HepG2 (cell line): Measurements from ENCODE around the gene SNPH. TPM values are rescaled to one million over a fixed set of nuclear protein-coding genes. Genes with fewer than 3 reads are reported as not detected.

Experiments used
- CC2D1A ChIP-seq: sonication (generic); formaldehyde crosslinking; IDR thresholded peaks from 2 replicates; pipeline ENCODE4 v1.8.1; 2023; ENCODE audit warnings: mild to moderate bottlenecking, missing genetic modification reagents
- FOSL1 ChIP-seq: sonication (generic); formaldehyde crosslinking; IDR thresholded peaks from 2 replicates; pipeline ENCODE4 v1.9.0; 2021; ENCODE audit warnings: missing genetic modification reagents, borderline replicate concordance
- FOXC1 ChIP-seq: sonication (generic); formaldehyde crosslinking; IDR thresholded peaks from 2 replicates; pipeline ENCODE4 v1.8.0; 2022; ENCODE audit warnings: mild to moderate bottlenecking, missing genetic modification reagents, borderline replicate concordance
- JARID2 ChIP-seq: sonication (generic); formaldehyde crosslinking; IDR thresholded peaks from 2 replicates; pipeline ENCODE4 v1.8.1; 2023; ENCODE audit warnings: missing genetic modification reagents, inconsistent platforms; ENCODE audit not compliant: insufficient replicate concordance
- MED13 ChIP-seq: sonication (generic); formaldehyde crosslinking; IDR thresholded peaks from 2 replicates; pipeline ENCODE4 v1.5.0; 2020; ENCODE audit warnings: missing genetic modification reagents
- MEIS2 ChIP-seq: sonication (generic); formaldehyde crosslinking; IDR thresholded peaks from 2 replicates; pipeline ENCODE4 v1.9.0; 2021; ENCODE audit warnings: mild to moderate bottlenecking, missing genetic modification reagents
- MZF1 ChIP-seq: sonication (generic); formaldehyde crosslinking; IDR thresholded peaks from 2 replicates; pipeline ENCODE4 v1.8.1; 2023; ENCODE audit warnings: mild to moderate bottlenecking, missing genetic modification reagents, borderline replicate concordance
- NCOA2 ChIP-seq: sonication (generic); formaldehyde crosslinking; IDR thresholded peaks from 2 replicates; pipeline ENCODE4 v1.8.0; 2022; ENCODE audit warnings: inconsistent platforms
- SMAD9 ChIP-seq: sonication (generic); formaldehyde crosslinking; IDR thresholded peaks from 2 replicates; pipeline ENCODE4 v1.5.1; 2020; ENCODE audit warnings: mild to moderate bottlenecking, missing genetic modification reagents
- SOX13 ChIP-seq, 3 experiments: fragments of 450-650 bp in 1 of 3; sonication (generic) in 1 of 3; formaldehyde crosslinking in 1 of 3; IDR thresholded peaks in 2 of 3; conservative IDR thresholded peaks in 1 of 3; 2 replicates each; pipeline versions ENCODE4 v1.5.0 to v1.6.1; 2016 to 2020; ENCODE audit warnings: antibody characterized with exemption in 1 of 3, mild to moderate bottlenecking in 1 of 3, missing compliant biosample characterization in 1 of 3, missing genetic modification reagents in 1 of 3, moderate library complexity in 1 of 3
- SPEN ChIP-seq: sonication (generic); formaldehyde crosslinking; IDR thresholded peaks from 2 replicates; pipeline ENCODE4 v1.5.1; 2020; ENCODE audit warnings: low read depth, mild to moderate bottlenecking, missing genetic modification reagents
- SRSF4 ChIP-seq: fragments of 200-400 bp; formaldehyde crosslinking; IDR thresholded peaks from one replicate; pipeline ENCODE4 v1.6.1; 2018; ENCODE audit warnings: mild to moderate bottlenecking, low read depth, low read length, moderate library complexity; ENCODE audit not compliant: poor library complexity, severe bottlenecking
- XRCC5 ChIP-seq: fragments of 200-400 bp; formaldehyde crosslinking; optimal IDR thresholded peaks from 2 replicates; pipeline ENCODE3; 2017; ENCODE audit warnings: mild to moderate bottlenecking, low read length
- ZFP1 ChIP-seq: IDR thresholded peaks from 2 replicates; pipeline ENCODE4 v1.6.1; 2016
- ZNF121 ChIP-seq: sonication (generic); formaldehyde crosslinking; IDR thresholded peaks from 2 replicates; pipeline ENCODE4 v1.5.0; 2020; ENCODE audit warnings: mild to moderate bottlenecking, missing genetic modification reagents
- ZNF24 ChIP-seq: fragments of 450-650 bp; IDR thresholded peaks from 2 replicates; pipeline ENCODE4 v1.6.1; 2017; ENCODE audit warnings: antibody characterized with exemption, mild to moderate bottlenecking
- ZNF556 ChIP-seq: sonication (generic); formaldehyde crosslinking; IDR thresholded peaks from 2 replicates; pipeline ENCODE4 v1.4.0; 2020; ENCODE audit warnings: mild to moderate bottlenecking, missing genetic modification reagents, borderline replicate concordance
- ZNF598 ChIP-seq: sonication (generic); formaldehyde crosslinking; IDR thresholded peaks from 2 replicates; pipeline ENCODE4 v1.5.1; 2020; ENCODE audit warnings: mild to moderate bottlenecking, missing genetic modification reagents, borderline replicate concordance
- ZNF761 ChIP-seq: sonication (generic); formaldehyde crosslinking; conservative IDR thresholded peaks from 2 replicates; pipeline ENCODE4 v1.4.0; 2020; ENCODE audit warnings: mild to moderate bottlenecking, missing genetic modification reagents
- ZSCAN20 ChIP-seq: sonication (generic); formaldehyde crosslinking; IDR thresholded peaks from 2 replicates; pipeline ENCODE4 v1.4.0; 2020; ENCODE audit warnings: missing genetic modification reagents, mild to moderate bottlenecking, borderline replicate concordance
- polyA plus RNA-seq, 8 experiments: library from polyadenylated mRNA; depleted of rRNA in 3 of 8; stranded (reverse) in 7 of 8; unstranded in 1 of 8; fragments of >200 nt; fragmentation: Illumina TruSeq in 4 of 8; extraction: Trizol in 4 of 8; gene quantifications; 2 replicates each; pipeline versions ENCODE4 v1.2.1 to v1.2.3, GENCODE V29; 2011 to 2016; ENCODE audit warnings: low read depth in 4 of 8, missing spikeins in 1 of 8, mixed read lengths in 1 of 8; ENCODE audit not compliant: insufficient read depth in 1 of 8
- total RNA-seq, 5 experiments: library from RNA; depleted of rRNA; stranded (reverse); fragments of >200 nt; fragmentation: Illumina TruSeq; extraction: Trizol; gene quantifications; 2 replicates each; pipeline ENCODE4 v1.2.3, GENCODE V29; 2016; ENCODE audit warnings: low read depth in 1 of 5
- TF ChIP-seq, protein P1 (sequence below): IDR thresholded peaks from 2 replicates; pipeline ENCODE4 v1.6.1; 2018; ENCODE audit warnings: missing genetic modification reagents
- TF ChIP-seq, protein P2 (sequence below): sonication (generic); formaldehyde crosslinking; IDR thresholded peaks from 2 replicates; pipeline ENCODE4 v1.4.0; 2020; ENCODE audit warnings: missing genetic modification reagents, borderline replicate concordance
- TF ChIP-seq, protein P3 (sequence below): sonication (generic); formaldehyde crosslinking; IDR thresholded peaks from 2 replicates; pipeline ENCODE4 v1.4.0; 2020; ENCODE audit warnings: mild to moderate bottlenecking, missing genetic modification reagents
- TF ChIP-seq, protein P4 (sequence below): sonication (generic); formaldehyde crosslinking; IDR thresholded peaks from 2 replicates; pipeline ENCODE4 v1.5.0; 2020; ENCODE audit warnings: missing genetic modification reagents
- TF ChIP-seq, protein P5 (sequence below): sonication (generic); formaldehyde crosslinking; IDR thresholded peaks from 2 replicates; pipeline ENCODE4 v1.9.0; 2021; ENCODE audit warnings: missing genetic modification reagents, borderline replicate concordance

SNPH gene
- total and polyA plus RNA-seq, 2 of the 13 experiments (the other 11 are each of a cell fraction or from before 2014, with no cell fraction given) = 0.09 TPM; not detected in 1

DNA sequence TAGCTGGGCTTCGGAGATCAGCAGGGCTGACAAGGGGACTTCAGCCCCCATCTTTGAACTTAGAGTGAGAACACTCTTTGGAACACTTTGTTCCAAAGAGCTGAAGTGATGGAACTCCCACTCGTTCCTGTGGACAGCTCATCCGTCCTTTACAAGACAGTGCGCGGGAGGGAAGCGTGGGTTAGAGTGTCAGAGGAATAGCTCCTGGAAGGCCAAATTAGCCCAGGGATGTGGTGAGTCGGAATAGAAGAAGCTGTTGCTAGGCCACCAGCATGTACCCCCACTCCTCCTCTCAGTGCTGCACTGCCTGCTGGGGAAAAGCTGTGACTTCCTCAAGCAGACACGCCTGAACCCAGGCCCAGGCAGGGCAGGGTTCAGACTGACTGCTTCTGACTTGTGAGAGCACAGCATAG is 61.2 kb downstream of the SNPH start (continued):
- TF ChIP-seq JARID2 (CRISPR knock-in tag) = no peak
- TF ChIP-seq ZNF24 = no peak
- TF ChIP-seq, protein P1, sequence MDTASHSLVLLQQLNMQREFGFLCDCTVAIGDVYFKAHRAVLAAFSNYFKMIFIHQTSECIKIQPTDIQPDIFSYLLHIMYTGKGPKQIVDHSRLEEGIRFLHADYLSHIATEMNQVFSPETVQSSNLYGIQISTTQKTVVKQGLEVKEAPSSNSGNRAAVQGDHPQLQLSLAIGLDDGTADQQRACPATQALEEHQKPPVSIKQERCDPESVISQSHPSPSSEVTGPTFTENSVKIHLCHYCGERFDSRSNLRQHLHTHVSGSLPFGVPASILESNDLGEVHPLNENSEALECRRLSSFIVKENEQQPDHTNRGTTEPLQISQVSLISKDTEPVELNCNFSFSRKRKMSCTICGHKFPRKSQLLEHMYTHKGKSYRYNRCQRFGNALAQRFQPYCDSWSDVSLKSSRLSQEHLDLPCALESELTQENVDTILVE (CRISPR knock-in tag) = no peak
- no peak for TF ChIP-seq ZSCAN20 (CRISPR knock-in tag)
- no peak for TF ChIP-seq ZNF121 (CRISPR knock-in tag)
- TF ChIP-seq XRCC5 = no peak
- TF ChIP-seq, protein P2, sequence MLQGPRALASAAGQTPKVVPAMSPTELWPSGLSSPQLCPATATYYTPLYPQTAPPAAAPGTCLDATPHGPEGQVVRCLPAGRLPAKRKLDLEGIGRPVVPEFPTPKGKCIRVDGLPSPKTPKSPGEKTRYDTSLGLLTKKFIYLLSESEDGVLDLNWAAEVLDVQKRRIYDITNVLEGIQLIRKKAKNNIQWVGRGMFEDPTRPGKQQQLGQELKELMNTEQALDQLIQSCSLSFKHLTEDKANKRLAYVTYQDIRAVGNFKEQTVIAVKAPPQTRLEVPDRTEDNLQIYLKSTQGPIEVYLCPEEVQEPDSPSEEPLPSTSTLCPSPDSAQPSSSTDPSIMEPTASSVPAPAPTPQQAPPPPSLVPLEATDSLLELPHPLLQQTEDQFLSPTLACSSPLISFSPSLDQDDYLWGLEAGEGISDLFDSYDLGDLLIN (CRISPR knock-in tag) = no peak
- no peak for TF ChIP-seq ZNF761 (CRISPR knock-in tag)
- TF ChIP-seq NCOA2 (CRISPR knock-in tag) = no peak
- TF ChIP-seq, protein P3, sequence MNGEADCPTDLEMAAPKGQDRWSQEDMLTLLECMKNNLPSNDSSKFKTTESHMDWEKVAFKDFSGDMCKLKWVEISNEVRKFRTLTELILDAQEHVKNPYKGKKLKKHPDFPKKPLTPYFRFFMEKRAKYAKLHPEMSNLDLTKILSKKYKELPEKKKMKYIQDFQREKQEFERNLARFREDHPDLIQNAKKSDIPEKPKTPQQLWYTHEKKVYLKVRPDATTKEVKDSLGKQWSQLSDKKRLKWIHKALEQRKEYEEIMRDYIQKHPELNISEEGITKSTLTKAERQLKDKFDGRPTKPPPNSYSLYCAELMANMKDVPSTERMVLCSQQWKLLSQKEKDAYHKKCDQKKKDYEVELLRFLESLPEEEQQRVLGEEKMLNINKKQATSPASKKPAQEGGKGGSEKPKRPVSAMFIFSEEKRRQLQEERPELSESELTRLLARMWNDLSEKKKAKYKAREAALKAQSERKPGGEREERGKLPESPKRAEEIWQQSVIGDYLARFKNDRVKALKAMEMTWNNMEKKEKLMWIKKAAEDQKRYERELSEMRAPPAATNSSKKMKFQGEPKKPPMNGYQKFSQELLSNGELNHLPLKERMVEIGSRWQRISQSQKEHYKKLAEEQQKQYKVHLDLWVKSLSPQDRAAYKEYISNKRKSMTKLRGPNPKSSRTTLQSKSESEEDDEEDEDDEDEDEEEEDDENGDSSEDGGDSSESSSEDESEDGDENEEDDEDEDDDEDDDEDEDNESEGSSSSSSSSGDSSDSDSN = 0 out of 2 replicates have a peak, but pooled peaks have one; percentile 6
- TF ChIP-seq MZF1 (CRISPR knock-in tag) = no peak
- TF ChIP-seq MED13 = no peak
- TF ChIP-seq FOXC1 (CRISPR knock-in tag) = no peak
- no peak for TF ChIP-seq SMAD9 (CRISPR knock-in tag)
- TF ChIP-seq, protein P4, sequence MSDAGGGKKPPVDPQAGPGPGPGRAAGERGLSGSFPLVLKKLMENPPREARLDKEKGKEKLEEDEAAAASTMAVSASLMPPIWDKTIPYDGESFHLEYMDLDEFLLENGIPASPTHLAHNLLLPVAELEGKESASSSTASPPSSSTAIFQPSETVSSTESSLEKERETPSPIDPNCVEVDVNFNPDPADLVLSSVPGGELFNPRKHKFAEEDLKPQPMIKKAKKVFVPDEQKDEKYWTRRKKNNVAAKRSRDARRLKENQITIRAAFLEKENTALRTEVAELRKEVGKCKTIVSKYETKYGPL (CRISPR knock-in tag) = no peak
- TF ChIP-seq ZNF556 (CRISPR knock-in tag) = no peak
- TF ChIP-seq FOSL1 (CRISPR knock-in tag) = no peak
- TF ChIP-seq SOX13 (IDR thresholded peaks at IDR 0.05) = no peak
- 0 out of 4 replicates have a peak, but pooled peaks of 1 of the 2 experiments have one; percentile 22 for TF ChIP-seq SOX13 (CRISPR knock-in tag; conservative IDR thresholded peaks at IDR 0.05 in 1 of 2, IDR thresholded peaks at IDR 0.05 in 1 of 2)
- TF ChIP-seq CC2D1A = no peak
- TF ChIP-seq ZNF598 (CRISPR knock-in tag) = peak; percentile 22; the same call in 1 of the 2 replicates
- TF ChIP-seq SRSF4 = no peak
- TF ChIP-seq, protein P5, sequence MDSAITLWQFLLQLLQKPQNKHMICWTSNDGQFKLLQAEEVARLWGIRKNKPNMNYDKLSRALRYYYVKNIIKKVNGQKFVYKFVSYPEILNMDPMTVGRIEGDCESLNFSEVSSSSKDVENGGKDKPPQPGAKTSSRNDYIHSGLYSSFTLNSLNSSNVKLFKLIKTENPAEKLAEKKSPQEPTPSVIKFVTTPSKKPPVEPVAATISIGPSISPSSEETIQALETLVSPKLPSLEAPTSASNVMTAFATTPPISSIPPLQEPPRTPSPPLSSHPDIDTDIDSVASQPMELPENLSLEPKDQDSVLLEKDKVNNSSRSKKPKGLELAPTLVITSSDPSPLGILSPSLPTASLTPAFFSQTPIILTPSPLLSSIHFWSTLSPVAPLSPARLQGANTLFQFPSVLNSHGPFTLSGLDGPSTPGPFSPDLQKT (CRISPR knock-in tag) = no peak
- no peak for TF ChIP-seq ZFP1 (CRISPR knock-in tag)
- no peak for TF ChIP-seq MEIS2 (CRISPR knock-in tag)
- peak; percentile 9; the same call in 1 of the 2 replicates for TF ChIP-seq SPEN (CRISPR knock-in tag)
